ENCODE results near the gene MRPL34.

DNA sequence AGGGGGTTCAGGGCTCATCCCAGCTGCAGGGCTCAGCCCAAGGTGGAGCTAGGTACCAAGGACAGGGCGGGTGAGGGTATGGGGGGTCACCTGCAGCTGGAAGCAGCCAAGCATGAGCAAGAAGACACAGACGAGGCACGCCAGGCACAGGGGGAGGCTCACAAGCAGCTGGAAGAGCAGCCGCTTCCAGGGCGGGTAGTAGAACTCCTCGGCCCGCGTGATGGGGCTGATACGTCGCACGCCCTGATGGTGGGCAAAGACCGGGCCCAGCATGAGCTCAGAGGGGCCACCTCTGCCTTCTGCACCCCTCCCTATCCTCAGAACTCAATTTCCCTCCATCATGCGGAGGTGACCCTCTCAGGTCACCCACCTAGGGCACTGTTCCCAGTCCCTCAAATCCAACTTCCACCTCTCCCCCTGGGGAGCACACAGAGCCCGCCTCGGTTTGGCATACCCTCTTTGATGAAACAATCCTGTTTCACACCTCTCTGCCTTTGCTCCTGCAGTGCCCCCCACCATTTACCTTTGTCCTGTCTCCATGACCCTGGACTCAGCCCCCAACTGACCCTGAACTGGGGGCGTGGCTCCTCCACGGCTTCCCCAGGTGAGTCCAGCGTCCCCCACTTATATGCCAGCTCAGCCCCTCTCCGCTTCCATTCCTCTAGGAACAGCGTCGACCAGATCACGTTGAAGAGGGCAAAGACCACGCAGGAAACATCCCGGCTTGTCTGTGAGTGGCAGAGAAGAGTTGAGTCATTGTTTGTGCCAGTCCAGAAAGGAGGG lies 24.8 kb downstream of the MRPL34 start:
- TF ChIP-seq, protein P1, sequence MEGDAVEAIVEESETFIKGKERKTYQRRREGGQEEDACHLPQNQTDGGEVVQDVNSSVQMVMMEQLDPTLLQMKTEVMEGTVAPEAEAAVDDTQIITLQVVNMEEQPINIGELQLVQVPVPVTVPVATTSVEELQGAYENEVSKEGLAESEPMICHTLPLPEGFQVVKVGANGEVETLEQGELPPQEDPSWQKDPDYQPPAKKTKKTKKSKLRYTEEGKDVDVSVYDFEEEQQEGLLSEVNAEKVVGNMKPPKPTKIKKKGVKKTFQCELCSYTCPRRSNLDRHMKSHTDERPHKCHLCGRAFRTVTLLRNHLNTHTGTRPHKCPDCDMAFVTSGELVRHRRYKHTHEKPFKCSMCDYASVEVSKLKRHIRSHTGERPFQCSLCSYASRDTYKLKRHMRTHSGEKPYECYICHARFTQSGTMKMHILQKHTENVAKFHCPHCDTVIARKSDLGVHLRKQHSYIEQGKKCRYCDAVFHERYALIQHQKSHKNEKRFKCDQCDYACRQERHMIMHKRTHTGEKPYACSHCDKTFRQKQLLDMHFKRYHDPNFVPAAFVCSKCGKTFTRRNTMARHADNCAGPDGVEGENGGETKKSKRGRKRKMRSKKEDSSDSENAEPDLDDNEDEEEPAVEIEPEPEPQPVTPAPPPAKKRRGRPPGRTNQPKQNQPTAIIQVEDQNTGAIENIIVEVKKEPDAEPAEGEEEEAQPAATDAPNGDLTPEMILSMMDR (IDR thresholded peaks at IDR 0.05), result no peak
- TF ChIP-seq POLR2A (IDR thresholded peaks at IDR 0.05), result no peak

All from esophagus squamous epithelium (tissue), 4 donors.